GM21737 (cell line): ENCODE measurements around the gene PLCL1.
A peak's percentile ranks its signal among the peaks of the same experiment; 100 is the strongest.
"Not testable (repeated sequence)": the region's sequence is repeated elsewhere in the genome, so short reads cannot be mapped to it uniquely, and the experiment has no call there.

Source experiments
- ATAC-seq: cut with Tn5 transposase; IDR thresholded peaks from one replicate; pipeline ENCODE4 v1.9.1; 2021; ENCODE audit warnings: mild to moderate bottlenecking, moderate library complexity; ENCODE audit not compliant: unreplicated experiment

Gene PLCL1

DNA sequence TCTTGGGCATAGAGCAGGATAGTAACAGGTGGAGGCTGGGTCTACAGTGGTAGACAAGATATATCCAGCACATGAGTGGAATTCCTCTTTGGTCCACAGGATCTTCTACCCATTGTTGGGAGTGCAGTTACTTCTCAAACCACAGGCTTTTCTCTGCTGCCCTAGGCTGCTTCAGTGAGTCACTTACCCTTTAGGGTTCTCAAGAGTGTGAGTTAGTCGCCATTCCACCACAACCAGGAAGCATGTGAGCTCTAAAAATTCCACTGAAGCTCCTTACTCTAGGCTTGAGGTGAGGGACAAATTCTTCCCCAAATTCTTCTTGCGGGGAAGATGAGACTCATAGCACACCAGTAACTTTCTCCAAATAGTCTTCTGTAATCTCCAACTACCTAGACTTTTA, 189.4 kb downstream of the PLCL1 start:
- no peak for ATAC-seq

DNA sequence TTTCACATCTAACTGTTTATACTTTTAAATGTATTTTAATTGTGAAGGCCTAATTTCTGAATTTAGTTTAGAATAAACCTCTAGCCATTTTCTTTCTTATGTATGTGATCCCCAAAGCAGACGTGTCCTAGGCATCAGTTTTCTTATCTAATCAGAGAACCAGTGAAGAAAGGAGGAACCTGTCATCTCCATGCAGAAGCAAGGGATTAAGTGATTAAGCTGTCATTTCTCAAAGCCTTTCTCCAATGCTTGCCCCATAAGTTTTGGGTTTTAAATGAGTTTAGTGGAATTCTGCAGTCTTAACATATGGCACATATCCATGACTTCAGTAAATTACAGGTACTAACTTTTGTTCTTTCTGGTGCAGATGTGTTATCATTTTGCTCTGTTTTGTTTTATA, 190.4 kb downstream of the PLCL1 start:
- ATAC-seq: no peak

DNA sequence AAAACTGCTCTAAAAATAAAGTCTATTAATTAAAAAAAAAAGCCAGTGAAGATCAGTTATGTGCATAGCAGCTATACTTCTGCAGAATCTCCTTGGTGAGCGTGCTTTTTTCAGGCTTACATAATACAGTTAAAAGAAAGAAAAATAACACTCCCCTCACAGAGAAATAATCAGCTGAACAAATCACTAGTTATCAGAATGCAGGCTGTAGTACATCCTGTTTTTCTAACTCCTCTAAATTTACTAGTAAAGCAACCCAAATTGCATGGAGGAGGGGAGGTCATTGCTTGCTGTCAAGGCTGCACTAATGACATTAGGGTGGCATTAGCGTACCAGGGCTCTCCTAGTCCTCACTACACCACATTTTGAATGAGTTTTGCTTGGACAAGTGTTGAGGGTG, 192.2 kb downstream of the PLCL1 start:
- no peak for ATAC-seq

DNA sequence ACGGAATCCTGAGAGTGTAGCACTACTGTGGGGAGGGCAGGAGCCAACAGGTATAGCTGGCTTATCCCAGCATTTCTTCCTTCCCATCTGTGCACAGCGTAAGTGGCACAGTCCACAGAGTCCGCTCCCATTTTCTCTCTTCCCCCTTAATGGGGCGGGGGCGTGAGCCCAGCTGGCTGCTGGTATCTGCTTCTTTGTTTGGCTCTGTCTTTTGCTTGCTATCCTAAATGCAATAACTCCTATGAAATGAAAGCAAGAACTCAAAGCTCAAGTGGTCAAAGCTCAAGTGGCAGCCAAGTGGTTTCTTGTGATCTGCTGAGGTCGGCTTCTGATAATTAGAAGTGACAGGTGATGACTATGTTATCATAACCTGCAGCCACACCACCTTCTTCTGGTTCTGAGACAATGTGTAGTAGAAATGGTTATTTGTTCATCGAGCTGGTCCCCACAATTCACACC, 192.7 kb downstream of the PLCL1 start:
- no peak for ATAC-seq

DNA sequence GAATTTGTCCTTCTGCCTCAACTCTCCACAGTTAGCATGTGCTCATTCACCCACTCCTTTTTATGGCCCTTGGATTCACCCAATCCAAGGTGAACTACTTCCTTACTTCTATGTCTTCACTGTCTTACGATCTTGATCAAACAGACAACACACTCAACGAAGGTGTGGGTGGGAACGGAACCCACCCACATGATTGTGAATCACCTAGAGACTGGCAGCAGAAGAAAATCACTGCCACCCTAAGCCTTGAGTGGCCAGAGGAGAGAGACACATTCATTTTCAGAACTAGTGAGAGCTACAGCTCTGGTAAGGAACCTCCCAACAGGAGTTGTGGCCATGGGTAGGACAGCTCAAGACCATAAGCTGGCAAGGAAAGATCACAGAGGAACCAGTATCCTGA, 194.3 kb downstream of the PLCL1 start:
- no peak for ATAC-seq

DNA sequence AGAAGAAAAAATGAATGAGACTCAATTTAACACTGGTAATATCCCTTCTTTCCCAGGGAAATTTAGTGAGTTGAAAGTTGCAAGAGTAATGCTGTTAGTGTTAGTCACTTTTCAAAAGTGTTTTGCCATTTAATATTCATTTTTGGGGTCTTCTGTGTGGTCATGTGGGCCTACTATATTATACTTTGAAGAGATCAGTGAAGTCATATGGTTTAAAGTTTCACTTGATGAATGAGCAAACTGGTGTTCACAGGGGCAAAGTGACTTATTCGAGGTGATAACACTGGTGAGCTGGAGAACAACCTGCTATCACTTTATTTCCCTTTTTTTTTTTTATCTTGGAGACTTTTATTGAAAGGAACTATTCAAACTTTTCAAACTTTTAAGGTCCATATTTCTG, 196.0 kb downstream of the PLCL1 start:
- ATAC-seq: no peak

DNA sequence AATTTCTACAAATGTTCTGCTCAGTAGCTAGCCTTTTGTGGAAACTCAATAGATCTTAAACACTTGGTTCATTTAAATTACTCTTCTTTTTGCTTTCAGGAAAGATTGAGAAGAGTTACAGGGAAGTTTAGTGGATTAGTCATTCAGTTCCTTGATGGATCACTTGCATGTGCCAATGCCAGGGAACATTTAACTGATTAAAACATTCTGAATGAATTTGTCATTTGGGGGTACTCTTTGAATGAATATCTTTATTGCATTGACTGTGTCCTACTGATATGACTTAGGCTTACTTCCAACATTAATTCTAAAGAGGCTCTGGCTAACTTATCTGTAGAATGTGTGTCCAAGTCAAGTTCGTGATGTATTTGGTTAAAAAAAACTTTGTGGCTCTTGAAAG, 199.8 kb downstream of the PLCL1 start:
- no peak for ATAC-seq

DNA sequence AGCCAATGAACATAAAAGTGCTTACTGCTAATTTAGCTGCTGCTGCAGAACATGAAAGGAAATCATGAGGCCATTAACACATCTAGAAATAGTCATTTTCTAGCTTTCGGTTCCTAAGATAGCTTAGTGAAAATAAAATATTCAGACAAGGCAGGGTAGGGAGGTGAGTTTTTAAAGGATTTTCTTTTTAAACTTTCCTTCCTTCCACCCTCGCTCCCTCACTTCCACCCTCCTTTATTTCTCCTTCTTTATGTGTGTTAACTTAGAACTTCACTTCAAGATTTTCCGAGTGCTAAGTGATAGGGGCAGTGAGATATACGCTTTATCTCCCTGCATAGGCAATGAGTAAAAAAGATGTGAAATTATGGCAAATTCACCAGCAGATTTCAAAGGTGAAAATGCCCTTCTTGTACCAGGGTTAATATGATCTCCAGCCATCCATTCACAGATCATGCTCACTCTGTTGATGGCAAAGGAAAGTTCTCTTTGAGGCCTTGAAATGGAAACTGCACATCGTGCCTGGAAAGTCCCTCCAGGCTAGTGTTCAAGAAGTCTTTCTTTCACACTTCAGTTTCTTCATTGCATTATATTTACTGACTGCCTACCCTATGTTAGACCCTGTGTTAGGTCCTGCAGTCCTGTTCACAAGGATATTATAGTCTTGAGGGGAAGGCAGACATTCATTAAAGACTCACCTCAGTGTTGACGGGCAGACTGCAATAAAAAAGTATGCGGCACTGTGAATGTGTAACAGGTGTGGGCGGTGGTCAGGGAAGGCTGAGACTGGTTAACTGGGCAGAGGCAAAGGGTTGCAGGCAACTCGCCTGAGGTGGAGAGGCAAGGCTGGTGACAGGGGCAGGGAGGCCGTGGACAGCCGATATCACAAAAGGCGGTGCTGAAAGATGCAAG, 200.8 kb downstream of the PLCL1 start:
- ATAC-seq: peak; percentile 86

DNA sequence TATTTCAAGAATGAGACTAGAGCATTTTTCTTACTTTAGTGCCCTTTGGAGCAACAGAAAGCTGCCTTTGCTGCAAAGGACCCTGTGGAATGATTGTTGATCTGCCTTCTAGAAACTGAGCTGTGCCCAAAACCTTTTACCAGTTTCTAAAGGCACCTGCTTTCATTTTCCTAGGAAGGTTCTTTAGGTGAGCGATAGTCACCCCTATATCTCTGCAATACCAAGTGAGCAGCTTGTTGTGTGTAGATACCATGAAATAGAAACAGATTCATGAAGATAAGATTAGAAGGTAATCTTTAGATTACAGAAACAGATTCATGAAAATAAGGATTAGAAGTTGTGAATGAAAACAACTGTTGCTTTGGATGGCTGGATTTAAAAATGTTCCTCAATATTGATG, 202.3 kb downstream of the PLCL1 start:
- ATAC-seq: no peak

DNA sequence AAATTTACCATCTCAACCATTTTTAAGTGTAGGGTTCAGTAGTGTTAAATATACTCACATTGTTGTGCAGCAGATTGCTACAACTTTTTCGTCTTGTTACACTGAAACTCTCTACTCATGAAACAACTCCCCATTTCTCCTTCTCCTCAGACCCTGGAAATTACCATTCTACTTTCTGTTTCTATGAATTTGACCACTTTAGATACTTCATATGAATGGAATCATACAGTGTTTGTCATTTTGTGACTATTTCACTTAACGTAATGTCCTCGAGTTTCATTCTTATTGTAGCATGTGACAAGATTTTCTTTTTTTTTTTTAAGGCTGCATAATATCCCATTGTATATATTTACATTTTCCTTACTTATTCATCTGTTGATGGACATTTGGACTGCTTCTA, 203.8 kb downstream of the PLCL1 start:
- no peak for ATAC-seq

DNA sequence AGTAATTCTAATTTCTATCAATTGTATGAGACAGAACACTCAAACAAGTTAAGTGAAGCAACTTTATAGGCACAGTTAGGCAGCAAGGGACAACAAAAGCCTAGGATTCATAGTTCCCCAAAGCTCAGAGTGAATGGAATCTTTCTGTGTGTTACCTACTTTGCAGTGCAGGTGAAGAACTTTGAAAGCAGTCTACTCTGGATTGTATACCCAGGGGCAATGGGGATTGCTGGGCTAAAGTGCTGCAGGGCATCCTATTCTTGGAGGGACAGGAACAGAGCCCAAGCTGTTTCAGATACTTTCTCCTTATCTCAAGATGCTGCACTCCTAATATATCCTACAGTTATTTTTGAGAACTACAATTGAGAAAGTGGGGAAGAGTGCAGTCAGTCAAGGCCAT, 207.6 kb downstream of the PLCL1 start:
- ATAC-seq: no peak

DNA sequence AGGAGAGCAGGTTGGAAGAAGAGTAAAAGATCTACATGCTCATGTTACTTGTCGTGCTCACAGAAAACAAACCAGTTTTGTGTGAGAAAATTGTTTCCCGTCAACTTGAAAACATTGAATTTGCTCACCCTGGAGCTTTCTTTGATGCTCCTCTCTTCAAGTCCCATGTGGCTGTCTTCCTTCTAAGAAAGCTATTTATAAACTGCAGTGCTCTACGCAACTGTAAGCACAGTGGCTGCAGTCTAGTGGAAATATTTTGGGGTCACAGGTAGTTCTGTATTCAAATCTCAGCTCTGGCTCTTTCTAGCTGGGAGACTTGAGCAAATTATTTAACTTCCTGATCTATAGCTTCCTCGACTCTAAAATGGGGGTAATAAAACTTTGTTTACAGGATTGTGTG, 211.8 kb downstream of the PLCL1 start:
- ATAC-seq: no peak

DNA sequence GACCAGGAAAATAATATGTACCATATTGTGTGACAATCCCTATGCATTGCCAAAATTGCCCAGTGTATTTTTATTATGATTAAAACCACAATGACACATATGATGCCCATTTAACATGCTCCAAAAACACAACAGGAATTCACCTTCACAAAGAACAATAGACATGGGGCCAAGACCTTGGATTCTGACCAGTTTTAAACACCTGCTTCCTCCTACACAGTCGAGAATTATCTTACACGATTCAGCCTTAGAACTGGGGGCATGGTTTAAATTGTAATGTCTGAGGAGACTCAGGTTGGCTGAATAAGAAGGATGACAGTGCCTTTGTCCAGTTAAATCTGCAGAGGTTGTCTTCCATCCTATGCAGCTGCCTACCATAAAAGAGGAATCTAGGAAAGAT, 212.7 kb downstream of the PLCL1 start:
- no peak for ATAC-seq

DNA sequence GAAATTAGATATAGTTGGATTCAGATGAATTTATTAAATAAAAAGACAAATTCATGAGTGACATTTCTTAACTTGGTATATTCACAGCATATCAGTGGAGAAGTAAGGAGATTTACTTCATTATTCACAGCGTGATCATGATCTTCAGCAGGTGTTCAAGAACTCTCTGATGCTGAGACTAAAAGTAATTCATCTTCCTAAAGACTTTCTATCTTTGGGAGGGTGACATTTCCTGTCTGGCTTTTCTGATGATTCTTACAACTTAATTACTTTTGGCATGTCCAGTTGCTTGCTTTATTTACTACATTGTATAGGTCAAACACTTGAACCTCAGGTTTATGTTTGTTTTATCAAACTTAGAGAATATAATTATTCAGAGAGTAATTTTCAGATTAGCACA, 224.6 kb downstream of the PLCL1 start:
- no peak for ATAC-seq

DNA sequence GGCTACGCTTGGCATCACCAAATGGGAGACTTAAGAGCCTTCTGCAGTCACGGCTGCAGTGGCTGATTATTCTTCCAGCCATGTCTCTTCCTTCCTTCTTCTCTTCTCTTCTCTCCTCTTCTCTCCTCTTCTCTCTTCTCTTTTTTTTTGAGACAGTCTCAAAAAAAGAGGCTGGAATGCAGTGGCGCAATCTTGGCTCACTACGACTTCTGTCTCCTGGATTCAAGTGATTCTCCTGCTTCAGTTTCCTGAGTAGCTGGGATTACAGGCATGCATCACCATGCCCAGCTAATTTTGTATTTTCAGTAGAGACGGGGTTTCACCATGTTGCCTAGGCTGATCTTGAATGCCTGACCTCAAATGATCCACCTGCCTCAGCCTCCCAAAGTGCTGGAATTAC, 225.2 kb downstream of the PLCL1 start:
- ATAC-seq: not testable (repeated sequence)

DNA sequence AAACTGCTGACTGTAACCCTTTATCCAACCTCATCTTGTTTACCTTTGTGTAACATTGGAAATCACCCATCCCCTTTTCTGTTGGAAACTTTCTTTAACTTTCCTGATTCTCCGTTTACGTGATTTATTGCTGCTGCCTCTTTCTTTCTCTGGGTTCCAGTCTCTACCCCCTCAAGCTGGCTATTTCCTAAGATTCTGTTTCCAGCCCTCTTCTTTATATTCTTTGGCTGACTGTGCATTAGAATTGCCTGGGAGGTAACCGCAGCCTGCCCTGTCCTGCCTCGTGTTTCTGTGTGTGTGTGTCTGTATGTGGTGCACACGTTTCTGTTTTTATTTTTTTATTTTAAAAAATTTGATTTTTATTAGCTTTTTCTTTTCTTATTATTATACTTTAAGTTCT, 229.2 kb downstream of the PLCL1 start:
- ATAC-seq: no peak

DNA sequence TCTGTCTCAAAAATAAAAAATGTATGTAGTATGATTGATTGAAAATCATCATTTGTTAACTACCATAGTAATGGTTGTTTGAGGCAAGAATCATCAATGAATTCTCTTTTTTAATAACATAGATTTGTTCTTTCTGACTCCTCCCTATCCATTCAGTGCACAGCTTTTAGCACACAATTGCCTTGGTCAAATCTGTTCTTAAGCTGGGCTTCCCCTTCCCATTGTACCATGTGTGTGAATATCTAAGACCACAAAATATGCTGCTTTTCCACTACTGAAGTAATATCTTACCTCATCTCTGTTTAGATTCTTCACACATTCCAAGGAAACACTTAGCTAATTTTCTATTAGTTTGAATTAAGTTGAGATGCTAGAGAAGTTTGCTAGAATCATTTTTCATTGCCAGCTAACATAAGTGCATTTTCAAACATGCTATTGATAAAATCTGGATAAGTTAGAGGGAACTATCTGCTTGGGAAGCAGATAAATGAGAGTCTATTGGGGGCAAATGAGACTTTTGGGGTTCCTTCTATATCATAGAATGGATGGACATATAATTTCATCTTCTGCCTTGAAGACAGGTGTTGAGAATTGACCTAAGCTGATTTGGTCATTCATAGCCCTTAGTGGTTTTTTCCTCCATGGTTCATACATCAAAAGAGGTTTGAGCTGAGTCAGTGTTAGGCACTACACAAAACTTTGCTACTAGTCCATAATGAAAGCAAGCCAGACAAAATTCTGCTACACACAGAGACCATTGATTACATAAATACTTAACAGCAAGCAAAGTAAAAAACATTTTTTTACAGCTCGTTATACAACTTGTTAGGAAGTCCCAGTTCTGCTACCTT, 231.9 kb downstream of the PLCL1 start:
- ATAC-seq: no peak

DNA sequence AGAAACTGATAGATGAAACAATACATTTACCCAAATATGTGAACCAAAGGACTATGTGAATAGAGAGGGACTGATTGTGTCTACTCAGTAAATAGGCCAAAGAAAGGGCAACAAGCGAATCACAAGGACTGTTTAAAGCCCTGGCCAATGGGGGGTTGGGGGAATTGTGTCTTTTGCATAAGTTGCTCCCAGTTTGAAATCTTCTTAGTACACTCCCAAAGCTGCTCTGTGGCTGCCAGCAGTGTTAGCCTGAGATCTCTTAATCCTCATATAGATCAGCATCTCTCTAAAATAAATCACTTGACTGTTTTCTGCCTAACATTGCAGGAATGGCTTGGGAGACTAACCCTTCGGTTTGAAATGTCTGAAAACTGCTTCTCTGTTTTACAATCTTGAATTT, 236.4 kb downstream of the PLCL1 start:
- ATAC-seq: no peak

DNA sequence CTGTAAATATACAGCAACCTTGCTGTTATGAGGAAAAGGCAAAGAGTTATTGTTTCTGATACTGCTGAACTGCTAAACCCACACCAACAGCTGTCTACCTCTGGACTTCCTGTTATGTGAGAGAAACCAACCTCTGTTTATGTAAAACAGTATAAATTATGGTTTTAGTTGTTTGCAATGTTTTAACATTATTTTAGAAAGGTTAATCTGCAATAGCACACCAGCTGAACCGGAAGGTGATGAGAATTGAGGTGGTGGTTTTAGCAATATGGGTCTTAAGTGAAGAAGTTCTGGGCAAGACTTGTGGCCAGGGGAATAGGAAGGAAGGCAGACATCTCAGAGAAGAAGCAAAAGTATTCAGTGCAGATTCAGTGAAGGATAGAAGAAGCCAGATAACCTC, 237.8 kb downstream of the PLCL1 start:
- peak; percentile 67 for ATAC-seq

DNA sequence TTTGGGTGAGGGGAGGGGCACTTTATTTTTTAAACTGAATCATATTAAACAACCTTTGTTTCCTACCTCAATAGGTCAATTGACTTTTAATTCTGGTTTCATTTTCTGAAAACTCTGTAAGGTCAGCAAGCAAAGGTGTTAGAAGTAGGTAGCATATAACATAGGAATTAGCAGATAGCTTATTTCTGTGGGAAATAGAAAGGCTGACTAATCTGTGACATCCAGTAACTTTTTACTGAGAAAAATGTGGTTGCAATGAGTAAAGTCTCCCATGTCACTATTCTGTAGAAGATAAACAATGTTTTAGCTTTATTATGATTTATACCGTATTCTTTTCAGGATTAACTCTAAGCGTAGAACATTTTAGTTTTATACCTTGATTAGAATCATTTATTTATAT, 240.4 kb downstream of the PLCL1 start:
- no peak for ATAC-seq

DNA sequence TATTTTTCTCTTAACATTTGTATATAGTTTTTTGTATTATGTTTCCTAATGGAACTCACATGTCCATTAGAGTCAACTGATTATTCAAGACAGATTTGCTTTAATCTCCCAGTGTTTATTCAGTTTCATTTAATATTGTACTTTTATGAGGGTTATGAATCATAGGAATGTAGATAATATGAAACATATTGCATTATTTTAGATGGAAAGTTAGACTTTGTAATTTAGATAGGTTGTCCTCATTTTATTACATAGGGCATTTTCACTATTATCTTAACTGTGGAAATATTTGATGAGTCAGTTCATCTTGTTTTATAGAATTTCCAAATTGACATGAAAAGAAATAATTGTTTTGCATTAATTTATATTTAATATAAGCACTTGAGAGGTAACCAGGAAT, 240.8 kb downstream of the PLCL1 start:
- ATAC-seq: no peak

DNA sequence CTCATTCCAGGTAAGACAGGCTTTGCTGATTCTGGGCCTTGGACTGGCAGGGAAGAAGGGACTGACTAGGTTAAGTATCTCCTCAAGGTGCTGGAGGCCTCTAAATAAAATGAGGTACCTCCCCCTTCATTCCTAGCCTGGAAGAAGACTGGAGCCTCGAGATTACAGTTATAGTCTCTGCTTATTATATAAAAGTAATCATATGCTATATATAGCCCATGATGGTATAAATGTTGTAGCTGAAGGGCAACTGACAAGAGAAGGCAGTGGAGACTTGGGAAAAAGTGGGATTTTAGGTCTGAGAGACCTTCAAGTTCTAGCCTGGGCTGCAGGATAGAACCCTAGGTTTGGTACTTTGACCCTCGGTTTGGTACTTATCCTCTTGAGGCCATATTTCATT, 248.3 kb downstream of the PLCL1 start:
- no peak for ATAC-seq
